HG03442 (cell line): Measurements from ENCODE around the gene RRP8.

Experiments used
- ATAC-seq: cut with Tn5 transposase; IDR thresholded peaks from one replicate; pipeline ENCODE4 v1.9.1; 2021; ENCODE audit warnings: mild to moderate bottlenecking, moderate library complexity; ENCODE audit not compliant: unreplicated experiment

Gene RRP8

DNA sequence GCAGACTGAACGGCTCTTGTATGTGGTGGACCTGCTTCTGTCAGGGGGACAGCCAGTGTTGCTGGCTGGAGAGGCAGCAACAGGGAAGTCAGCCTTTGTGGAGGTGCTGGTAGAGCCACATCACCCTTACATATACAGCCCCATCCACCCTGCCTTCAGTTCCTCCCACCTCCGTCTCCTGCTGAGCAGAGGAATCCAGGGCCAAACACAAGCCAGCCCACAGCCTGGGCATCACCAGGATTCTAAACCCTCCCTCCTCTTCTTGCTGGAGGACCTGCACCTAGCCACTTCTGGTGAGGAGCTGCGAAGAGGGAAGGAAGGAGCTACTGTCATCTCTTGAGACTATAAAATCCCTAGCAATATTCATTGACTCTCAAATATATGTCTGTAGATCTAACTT, 54.8 kb downstream of the RRP8 start:
- no peak for ATAC-seq

DNA sequence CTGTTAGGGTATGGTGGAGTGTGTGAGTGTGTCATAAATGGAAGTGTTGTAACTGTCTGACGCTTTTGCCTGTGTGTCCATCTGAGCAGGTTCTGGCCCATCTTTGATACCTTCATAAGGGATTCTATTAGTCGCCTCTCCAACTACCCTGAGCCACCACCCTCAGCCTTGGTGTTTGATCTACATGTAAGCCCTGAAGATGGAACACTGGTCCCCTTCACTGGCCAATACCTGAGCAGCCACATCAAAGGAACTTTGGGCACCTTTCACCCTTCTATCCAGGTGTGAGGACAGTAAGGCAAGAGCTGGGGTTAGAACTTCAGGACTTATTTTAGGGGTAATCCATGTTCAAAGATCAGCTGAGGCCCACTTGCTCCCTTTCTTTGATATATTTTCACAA, 55.3 kb downstream of the RRP8 start:
- no peak for ATAC-seq

DNA sequence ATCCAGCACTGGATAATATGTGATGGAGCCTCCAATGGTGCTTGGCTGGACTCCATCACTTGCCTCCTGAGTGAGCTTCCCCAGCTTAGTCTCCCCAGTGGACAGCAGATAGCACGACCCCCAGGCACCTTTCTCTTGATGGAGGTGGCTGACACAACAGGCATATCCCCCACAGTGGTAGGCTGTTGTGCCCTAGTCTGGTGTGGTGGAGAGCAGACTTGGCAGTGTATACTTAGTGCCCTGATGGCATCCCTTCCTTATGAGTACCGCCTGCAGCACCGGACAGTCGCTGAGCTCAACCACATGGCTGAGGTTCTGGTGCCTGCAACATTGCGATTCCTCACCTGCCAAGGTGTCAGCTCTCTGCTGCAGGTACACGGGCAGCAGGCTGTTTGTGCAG, 56.2 kb downstream of the RRP8 start:
- ATAC-seq: no peak

DNA sequence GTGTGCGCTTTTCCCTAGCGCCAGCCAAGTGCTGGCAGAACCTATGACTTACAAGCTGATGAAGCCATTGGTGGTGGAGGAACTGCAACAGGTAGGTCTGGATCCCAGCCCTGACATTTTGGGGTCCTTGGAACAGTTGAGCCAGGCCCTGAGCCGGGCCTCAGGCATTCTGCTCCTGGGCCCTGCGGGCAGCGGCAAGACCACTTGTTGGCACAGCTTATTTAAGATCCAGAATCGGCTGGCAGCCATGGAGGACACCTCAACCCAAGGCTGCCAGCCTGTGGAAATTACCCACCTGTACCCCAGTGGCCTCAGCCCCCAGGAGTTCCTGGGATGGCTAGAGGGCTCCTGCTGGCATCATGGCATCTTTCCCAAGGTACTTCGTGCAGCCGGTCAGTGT, 56.7 kb downstream of the RRP8 start:
- no peak for ATAC-seq

DNA sequence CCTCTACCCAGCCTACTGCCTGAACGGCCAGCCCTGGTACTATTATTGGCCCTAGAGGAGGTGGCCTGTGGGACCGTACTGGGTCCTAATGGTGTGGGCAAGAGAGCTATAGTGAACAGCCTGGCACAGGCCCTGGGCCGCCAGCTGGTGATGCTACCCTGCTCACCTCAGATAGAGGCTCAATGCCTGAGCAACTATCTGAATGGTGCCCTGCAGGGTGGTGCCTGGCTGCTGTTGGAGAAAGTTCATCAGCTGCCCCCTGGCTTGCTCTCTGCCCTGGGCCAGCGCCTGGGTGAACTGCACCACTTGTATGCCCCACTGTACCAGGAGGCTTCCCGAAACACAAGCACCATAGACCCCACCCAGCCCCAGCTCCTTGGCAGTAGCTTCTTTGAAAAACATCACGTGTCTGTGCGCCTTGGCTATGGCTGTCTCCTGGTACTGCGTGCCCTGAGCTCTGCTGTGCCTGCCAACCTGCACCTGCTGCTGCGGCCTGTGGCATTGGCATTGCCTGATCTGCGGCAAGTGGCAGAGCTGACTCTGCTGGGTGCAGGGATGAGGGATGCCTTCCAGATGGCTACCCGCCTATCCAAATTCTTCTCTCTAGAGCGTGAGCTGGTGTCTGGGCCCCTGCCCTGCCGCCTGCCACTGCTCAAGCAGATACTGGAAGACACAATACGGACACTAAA, 57.4 kb downstream of the RRP8 start:
- no peak for ATAC-seq
